Measurements from ENCODE around the gene PPP4R2. TPM values are rescaled to one million over a fixed set of nuclear protein-coding genes. Genes with fewer than 3 reads are reported as not detected.

The PPP4R2 gene
- total RNA-seq, 1 donor from 2014 or later = 55.5 TPM

GRCh38 chr3:73028803-73029202 is 32.2 kb downstream of the PPP4R2 start:
- DNase-seq = no peak
- no peaks in the 10 kb centered on the region for H3K36me3 ChIP-seq
- H3K9me3 ChIP-seq (replicated peaks) = no peaks in the 10 kb centered on the region
- intact Hi-C loops (cut with micrococcal nuclease) = no loop called here
- H3K27ac ChIP-seq (replicated peaks) = no peak overlapping the region
- no peak overlapping the region for H3K4me3 ChIP-seq
- peaks cover 94% of the 10 kb centered on the region for H3K4me1 ChIP-seq
- no peaks in the 10 kb centered on the region for H3K27me3 ChIP-seq (ENCODE audit: low read depth)
- TF ChIP-seq CTCF (IDR thresholded peaks at IDR 0.05; ENCODE audit: borderline replicate concordance) = no peak

GRCh38 chr3:73029321-73029796 is 32.7 kb downstream of the PPP4R2 start:
- intact Hi-C loops (cut with micrococcal nuclease) = no loop called here
- Histone ChIP-seq H3K27me3 (ENCODE audit: low read depth) (no peaks in the 10 kb centered on the region), H3K27ac (replicated peaks) (peak overlapping the region; percentile 24), H3K4me3 (no peak overlapping the region), H3K4me1 (peaks cover 94% of the 10 kb centered on the region), H3K36me3 (no peaks in the 10 kb centered on the region), H3K9me3 (replicated peaks) (no peaks in the 10 kb centered on the region)
- TF ChIP-seq CTCF (IDR thresholded peaks at IDR 0.05; ENCODE audit: borderline replicate concordance) = no peak
- DNase-seq = no peak

GRCh38 chr3:73030073-73030597 is 33.5 kb downstream of the PPP4R2 start:
- intact Hi-C loops (cut with micrococcal nuclease) = no loop called here
- Histone ChIP-seq H3K9me3 (replicated peaks) (no peaks in the 10 kb centered on the region), H3K4me3 (no peak overlapping the region), H3K27ac (replicated peaks) (peak overlapping the region; percentile 24), H3K4me1 (peaks cover 94% of the 10 kb centered on the region), H3K27me3 (ENCODE audit: low read depth) (no peaks in the 10 kb centered on the region), H3K36me3 (no peaks in the 10 kb centered on the region)
- TF ChIP-seq CTCF (IDR thresholded peaks at IDR 0.05; ENCODE audit: borderline replicate concordance) = no peak
- DNase-seq = no peak

GRCh38 chr3:73031573-73032103 is 35.0 kb downstream of the PPP4R2 start:
- DNase-seq = no peak
- Histone ChIP-seq H3K27me3 (ENCODE audit: low read depth) (no peaks in the 10 kb centered on the region), H3K27ac (replicated peaks) (no peak overlapping the region), H3K9me3 (replicated peaks) (no peaks in the 10 kb centered on the region), H3K4me3 (no peak overlapping the region), H3K36me3 (no peaks in the 10 kb centered on the region), H3K4me1 (peaks cover 94% of the 10 kb centered on the region)
- intact Hi-C loops (cut with micrococcal nuclease) = no loop called here
- TF ChIP-seq CTCF (IDR thresholded peaks at IDR 0.05; ENCODE audit: borderline replicate concordance) = no peak

- no peak for DNase-seq
- TF ChIP-seq CTCF (IDR thresholded peaks at IDR 0.05; ENCODE audit: borderline replicate concordance) = no peak
- Histone ChIP-seq H3K36me3 (no peaks in the 10 kb centered on the region), H3K27me3 (ENCODE audit: low read depth) (no peaks in the 10 kb centered on the region), H3K4me3 (no peak overlapping the region), H3K9me3 (replicated peaks) (no peaks in the 10 kb centered on the region), H3K4me1 (peaks cover 100% of the 10 kb centered on the region), H3K27ac (replicated peaks) (peak overlapping the region; percentile 43)
- intact Hi-C loops (cut with micrococcal nuclease) = no loop called here
Measured at GRCh38 chr3:73036694-73037591, 40.3 kb downstream of the PPP4R2 start.
